Measurements from ENCODE around the gene RC3H1.
"Not testable (repeated sequence)": the region's sequence is repeated elsewhere in the genome, so short reads cannot be mapped to it uniquely, and the experiment has no call there.

The RC3H1 gene

GRCh38 chr1:174023440-174023839, 1.3 kb upstream of the RC3H1 start:
- DNase-seq: no peak

GRCh38 chr1:174022976-174023277, 770 bp upstream of the RC3H1 start:
- DNase-seq: no peak

- peak; percentile 36 for DNase-seq
These were observed 522 bp downstream of the RC3H1 start for GRCh38 chr1:174021591-174022079.

GRCh38 chr1:174018565-174018964, 3.6 kb downstream of the RC3H1 start:
- no peak for DNase-seq

GRCh38 chr1:174017231-174017970, 4.8 kb downstream of the RC3H1 start:
- DNase-seq: no peak

- no peak for DNase-seq
These were observed 8.2 kb downstream of the RC3H1 start for GRCh38 chr1:174013864-174014418.

- no peak for DNase-seq
These were observed 13.2 kb downstream of the RC3H1 start for GRCh38 chr1:174008979-174009378.

GRCh38 chr1:174008269-174008668, 13.9 kb downstream of the RC3H1 start:
- no peak for DNase-seq

- no peak for DNase-seq
These were observed 14.3 kb downstream of the RC3H1 start for GRCh38 chr1:174007851-174008250.

GRCh38 chr1:174005032-174005431, 17.1 kb downstream of the RC3H1 start:
- no peak for DNase-seq

- no peak for DNase-seq
These were observed 18.3 kb downstream of the RC3H1 start for GRCh38 chr1:174003867-174004266.

GRCh38 chr1:174001573-174001972, 20.6 kb downstream of the RC3H1 start:
- DNase-seq: no peak

- no peak for DNase-seq
These were observed 21.8 kb downstream of the RC3H1 start for GRCh38 chr1:174000371-174000770.

GRCh38 chr1:173997791-173998190, 24.4 kb downstream of the RC3H1 start:
- DNase-seq: no peak

GRCh38 chr1:173996995-173997394, 25.2 kb downstream of the RC3H1 start:
- DNase-seq: no peak

GRCh38 chr1:173995475-173995874, 26.7 kb downstream of the RC3H1 start:
- no peak for DNase-seq

- not testable (repeated sequence) for DNase-seq
These were observed 28.2 kb downstream of the RC3H1 start for GRCh38 chr1:173993948-173994347.

- no peak for DNase-seq
These were observed 34.1 kb downstream of the RC3H1 start for GRCh38 chr1:173988068-173988467.

- no peak for DNase-seq
These were observed 35.2 kb downstream of the RC3H1 start for GRCh38 chr1:173986951-173987350.

- DNase-seq: no peak
These were observed 51.9 kb downstream of the RC3H1 start for GRCh38 chr1:173970252-173970651.

GRCh38 chr1:173965896-173966295, 56.3 kb downstream of the RC3H1 start:
- not testable (repeated sequence) for DNase-seq

- DNase-seq: no peak
These were observed 58.7 kb downstream of the RC3H1 start for GRCh38 chr1:173963477-173963876.

GRCh38 chr1:173960625-173961024, 61.5 kb downstream of the RC3H1 start:
- no peak for DNase-seq

GRCh38 chr1:173954179-173954578, 68.0 kb downstream of the RC3H1 start:
- DNase-seq: no peak

- no peak for DNase-seq
These were observed 73.6 kb downstream of the RC3H1 start for GRCh38 chr1:173948594-173948993.
